ENCODE results near the gene NDE1.
"Not testable (repeated sequence)": the region's sequence is repeated elsewhere in the genome, so short reads cannot be mapped to it uniquely, and the experiment has no call there.

NDE1 gene

GRCh38 chr16:15701975-15702970, 52.2 kb downstream of the NDE1 start:
- DNase-seq: no peak

GRCh38 chr16:15703029-15703736, 53.1 kb downstream of the NDE1 start:
- DNase-seq: no peak

- peak; percentile 51 for DNase-seq
These were observed 54.5 kb downstream of the NDE1 start for GRCh38 chr16:15704545-15704987.

GRCh38 chr16:15705064-15705565, 55.1 kb downstream of the NDE1 start:
- no peak for DNase-seq

GRCh38 chr16:15707332-15707731, 57.3 kb downstream of the NDE1 start:
- no peak for DNase-seq

GRCh38 chr16:15708096-15708495, 58.1 kb downstream of the NDE1 start:
- DNase-seq: no peak

GRCh38 chr16:15708997-15709396, 59.0 kb downstream of the NDE1 start:
- DNase-seq: no peak

- DNase-seq: no peak
These were observed 64.5 kb downstream of the NDE1 start for GRCh38 chr16:15714393-15715172.

- DNase-seq: no peak
These were observed 65.2 kb downstream of the NDE1 start for GRCh38 chr16:15715221-15715620.

GRCh38 chr16:15716694-15717447, 66.8 kb downstream of the NDE1 start:
- DNase-seq: no peak

- DNase-seq: no peak
These were observed 71.0 kb downstream of the NDE1 start for GRCh38 chr16:15721018-15721417.

- no peak for DNase-seq
These were observed 73.8 kb downstream of the NDE1 start for GRCh38 chr16:15723808-15724207.

GRCh38 chr16:15725641-15726240, 75.7 kb downstream of the NDE1 start:
- no peak for DNase-seq

GRCh38 chr16:15726715-15727114, 76.7 kb downstream of the NDE1 start:
- DNase-seq: no peak

GRCh38 chr16:15727697-15728096, 77.7 kb downstream of the NDE1 start:
- not testable (repeated sequence) for DNase-seq

GRCh38 chr16:15729152-15729551, 79.1 kb downstream of the NDE1 start:
- DNase-seq: no peak

GRCh38 chr16:15732416-15732815, 82.4 kb downstream of the NDE1 start:
- DNase-seq: no peak

GRCh38 chr16:15735610-15736009, 85.6 kb downstream of the NDE1 start:
- DNase-seq: no peak

- DNase-seq: no peak
These were observed 86.5 kb downstream of the NDE1 start for GRCh38 chr16:15736529-15736928.

GRCh38 chr16:15737140-15737644, 87.1 kb downstream of the NDE1 start:
- no peak for DNase-seq

GRCh38 chr16:15739464-15739863, 89.4 kb downstream of the NDE1 start:
- no peak for DNase-seq

All from MV-4-11 (cell line).